RWPE1 (cell line): ENCODE data around the gene TCF4.

Experiments used
- CTCF ChIA-PET: fragments of 350-600 bp; sonication (Branson Sonifier 250); formaldehyde crosslinking; extraction: SDS; loops from one replicate; lab custom pipeline; 2021; lab: Yijun Ruan, JAX
- POLR2A ChIA-PET: fragments of 400-600 bp; formaldehyde crosslinking; extraction: SDS; loops from one replicate; lab custom pipeline; 2020; ENCODE audit warnings: antibody characterized with exemption; ENCODE audit not compliant: low non-redundant PET; lab: Yijun Ruan, JAX
- DNase-seq: peaks from one replicate; pipeline ENCODE4 v3.0.0; 2012; ENCODE audit warnings: low spot score
- H3K27ac ChIP-seq: fragments of 450-650 bp; 2 replicates; pipeline ENCODE4 v1.5.1; 2017
- TF ChIP-seq, protein P1 (sequence below): fragments of 450-650 bp; conservative IDR thresholded peaks from 2 replicates; pipeline ENCODE4 v1.5.1; 2017; ENCODE audit warnings: low read depth, mild to moderate bottlenecking

TCF4 gene

DNA sequence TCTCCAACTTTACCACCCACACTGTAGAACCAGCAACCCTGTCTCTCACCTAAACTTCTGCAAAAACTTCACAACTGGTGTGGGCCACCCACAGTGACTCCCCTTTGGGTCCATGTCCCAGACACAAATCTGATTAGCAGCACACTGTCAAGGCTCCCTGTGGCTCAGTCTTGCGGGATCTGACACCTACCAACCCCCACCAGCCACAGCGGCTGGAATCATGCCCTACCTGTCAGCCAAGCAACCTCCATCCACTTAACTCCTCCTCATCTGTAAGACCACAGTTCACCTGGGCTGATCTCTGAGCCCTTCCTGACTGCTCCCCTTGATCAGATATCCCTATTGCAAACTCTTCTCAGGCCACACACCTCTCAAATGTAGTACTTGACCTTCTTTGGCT is 14.6 kb downstream of the TCF4 start:
- ChIA-PET CTCF (no interaction called here), POLR2A (no interaction called here)

DNA sequence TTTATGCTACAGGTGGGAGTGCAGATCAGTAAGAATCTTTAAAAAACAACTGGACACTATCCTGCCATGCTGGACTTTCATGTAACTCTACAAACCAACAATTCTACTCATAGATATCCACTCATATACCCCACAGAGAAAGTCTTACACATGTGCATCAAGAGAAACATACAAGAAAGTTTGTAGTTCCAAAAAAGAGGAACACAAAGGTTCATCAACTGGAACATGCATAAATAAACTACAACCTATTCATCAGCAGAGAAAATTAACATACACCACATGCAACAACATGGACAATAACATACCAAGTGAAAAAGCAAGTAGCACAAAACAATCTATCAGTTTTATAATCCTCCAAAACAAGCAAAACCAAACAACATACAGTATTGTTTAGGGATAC is 17.0 kb downstream of the TCF4 start:
- POLR2A ChIA-PET: no interaction called here

More for the DNA sequence above, 14.6 kb downstream of the TCF4 start:
- DNase-seq: no peak
- no peak overlapping the region for H3K27ac ChIP-seq
- TF ChIP-seq, protein P1, sequence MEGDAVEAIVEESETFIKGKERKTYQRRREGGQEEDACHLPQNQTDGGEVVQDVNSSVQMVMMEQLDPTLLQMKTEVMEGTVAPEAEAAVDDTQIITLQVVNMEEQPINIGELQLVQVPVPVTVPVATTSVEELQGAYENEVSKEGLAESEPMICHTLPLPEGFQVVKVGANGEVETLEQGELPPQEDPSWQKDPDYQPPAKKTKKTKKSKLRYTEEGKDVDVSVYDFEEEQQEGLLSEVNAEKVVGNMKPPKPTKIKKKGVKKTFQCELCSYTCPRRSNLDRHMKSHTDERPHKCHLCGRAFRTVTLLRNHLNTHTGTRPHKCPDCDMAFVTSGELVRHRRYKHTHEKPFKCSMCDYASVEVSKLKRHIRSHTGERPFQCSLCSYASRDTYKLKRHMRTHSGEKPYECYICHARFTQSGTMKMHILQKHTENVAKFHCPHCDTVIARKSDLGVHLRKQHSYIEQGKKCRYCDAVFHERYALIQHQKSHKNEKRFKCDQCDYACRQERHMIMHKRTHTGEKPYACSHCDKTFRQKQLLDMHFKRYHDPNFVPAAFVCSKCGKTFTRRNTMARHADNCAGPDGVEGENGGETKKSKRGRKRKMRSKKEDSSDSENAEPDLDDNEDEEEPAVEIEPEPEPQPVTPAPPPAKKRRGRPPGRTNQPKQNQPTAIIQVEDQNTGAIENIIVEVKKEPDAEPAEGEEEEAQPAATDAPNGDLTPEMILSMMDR: no peak

DNA sequence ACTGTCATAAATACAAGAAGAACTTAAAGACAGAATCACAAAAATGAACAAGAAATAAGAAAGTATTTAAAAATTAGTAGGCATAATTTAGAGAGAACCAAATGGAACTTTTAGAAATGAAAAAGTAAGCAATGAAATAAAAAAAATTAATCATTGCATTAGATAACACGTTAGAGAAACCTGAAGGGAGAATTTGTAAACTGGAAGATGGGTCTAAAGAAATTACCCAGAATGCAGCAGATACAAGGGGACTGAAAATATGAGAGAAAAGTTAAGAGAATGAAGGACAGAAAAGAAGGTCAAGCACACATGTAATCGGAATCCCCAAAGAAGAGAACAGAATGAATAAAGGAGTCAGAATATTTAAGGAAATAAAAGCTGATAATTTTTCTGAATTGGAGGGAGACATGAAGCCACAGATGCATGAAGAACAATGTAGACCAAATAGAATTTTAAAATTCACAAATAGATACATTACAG is 21.5 kb downstream of the TCF4 start:
- ChIA-PET POLR2A (no interaction called here), CTCF (interaction anchor here (0.9 kb wide), 1 partner anchor 11 kb away, joined by 4 read pairs; no protein-coding TSS in a partner anchor)
- TF ChIP-seq, protein P1: no peak
- H3K27ac ChIP-seq: no peak overlapping the region
- no peak for DNase-seq

More for the DNA sequence above, 17.0 kb downstream of the TCF4 start:
- TF ChIP-seq, protein P1: no peak
- no peak overlapping the region for H3K27ac ChIP-seq
- CTCF ChIA-PET: no interaction called here
- DNase-seq: no peak

DNA sequence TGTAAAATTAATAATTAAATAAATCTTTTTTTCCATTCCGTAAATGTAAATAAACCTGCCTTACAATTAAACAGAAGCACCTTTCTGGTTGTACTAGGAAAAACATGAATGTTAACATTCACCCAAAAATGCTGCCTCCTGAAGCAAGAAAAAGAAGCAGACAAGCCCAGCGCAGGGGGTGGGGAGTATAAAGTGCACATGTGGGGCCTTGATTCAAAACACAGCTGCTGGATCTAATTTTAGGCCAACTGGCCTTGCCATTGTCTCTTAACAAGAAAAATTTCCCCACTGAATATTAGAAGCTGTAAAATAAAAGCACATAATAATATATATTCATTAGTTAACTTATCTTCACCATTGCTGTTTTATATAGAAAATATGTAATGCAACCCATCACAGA is 28.3 kb downstream of the TCF4 start:
- TF ChIP-seq, protein P1: no peak
- POLR2A ChIA-PET: no interaction called here
- no peak for DNase-seq
- CTCF ChIA-PET: no interaction called here
- H3K27ac ChIP-seq: no peak overlapping the region

DNA sequence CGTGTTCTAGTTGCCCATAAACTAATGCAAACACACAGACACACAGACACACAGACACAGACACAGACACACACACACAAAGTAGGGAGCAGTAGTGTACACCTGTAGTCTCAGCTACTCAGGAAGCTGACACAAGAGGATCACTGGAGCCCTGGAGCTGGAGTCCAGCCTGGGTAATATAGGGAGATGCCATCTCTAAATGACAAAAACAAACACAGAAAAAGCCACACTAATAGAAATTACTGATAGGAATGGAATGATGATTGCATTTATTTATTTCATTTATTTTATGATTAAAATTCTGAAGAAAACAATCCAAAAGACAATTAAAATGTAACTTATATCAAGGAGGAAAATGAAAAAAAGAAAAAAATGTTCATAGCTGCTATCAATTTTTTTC is 30.8 kb downstream of the TCF4 start:
- no peak for DNase-seq
- ChIA-PET CTCF (interaction anchor here (0.6 kb wide), 1 partner anchor 217 kb away, joined by 3 read pairs; no protein-coding TSS in a partner anchor), POLR2A (no interaction called here)
- H3K27ac ChIP-seq: no peak overlapping the region
- TF ChIP-seq, protein P1: no peak

DNA sequence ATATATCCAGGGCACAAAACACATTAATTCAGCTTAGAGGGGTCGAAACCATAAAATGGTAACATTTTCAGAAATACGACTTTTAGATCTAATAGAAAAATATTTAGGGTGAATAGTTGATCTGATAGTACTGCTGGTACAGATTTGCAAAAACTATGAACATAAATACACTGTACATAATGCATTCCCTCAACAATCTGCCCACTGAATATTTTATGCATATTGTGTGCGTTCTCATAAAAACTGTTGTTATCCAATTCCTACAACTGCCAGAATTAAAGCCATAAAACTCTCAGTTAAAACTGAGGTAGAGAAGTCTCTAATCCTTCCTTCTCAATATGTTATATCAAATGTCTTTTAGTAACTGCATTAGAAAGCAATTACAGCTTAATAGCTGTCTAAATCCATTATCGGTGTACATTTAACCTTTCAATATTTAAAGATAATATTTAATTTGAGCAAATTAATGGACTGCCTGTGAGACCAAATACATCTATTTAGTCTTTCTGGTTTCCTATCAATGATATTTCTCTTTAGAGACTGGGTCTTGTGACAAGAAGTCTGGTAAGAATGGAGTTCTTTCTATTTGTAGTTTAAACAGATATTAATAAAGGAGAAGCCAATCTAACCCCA is 32.5 kb downstream of the TCF4 start:
- CTCF ChIA-PET: interaction anchor here (1.1 kb wide), 1 partner anchor 11 kb away, joined by 4 read pairs; no protein-coding TSS in a partner anchor

More for the DNA sequence above, 32.5 kb downstream of the TCF4 start:
- no peak for DNase-seq
- TF ChIP-seq, protein P1: no peak
- no peak overlapping the region for H3K27ac ChIP-seq
- POLR2A ChIA-PET: no interaction called here
